Adrenal gland (tissue), 12 donors: Measurements from ENCODE around the gene TWNK. TPM values are rescaled to one million over a fixed set of nuclear protein-coding genes. Genes with fewer than 3 reads are reported as not detected.

Source experiments
- DNase-seq, 7 donors: peaks; one replicate each; pipeline ENCODE4 v3.0.0-alpha.2; 2019 to 2020
- H3K27ac ChIP-seq, 5 donors: fragments of 200-600 bp; sonication (generic) in 4 of 5; 1 replicate in 3 of 5; 2 replicates in 2 of 5; pipeline versions ENCODE4 v1.5.1 to v1.8.0; 2016 to 2020; ENCODE audit warnings: mild to moderate bottlenecking in 1 of 5
- H3K27me3 ChIP-seq: fragments of 200-600 bp; 2 replicates; pipeline ENCODE4 v1.8.0; 2021
- H3K36me3 ChIP-seq, 2 donors: fragments of 200-600 bp; replicated peaks in 1 of 2; 1 replicate in 1 of 2; 2 replicates in 1 of 2; pipeline versions ENCODE4 v1.5.1 to v1.8.0; 2018 to 2022
- H3K4me1 ChIP-seq, 2 donors: fragments of 200-600 bp; replicated peaks in 1 of 2; 1 replicate in 1 of 2; 2 replicates in 1 of 2; pipeline versions ENCODE4 v1.5.1 to v1.8.0; 2018 to 2021
- H3K4me3 ChIP-seq, 4 donors: fragments of 200-600 bp; sonication (generic) in 3 of 4; one replicate each; pipeline ENCODE4 v1.5.1; 2016 to 2018
- H3K9me3 ChIP-seq, 3 donors: fragments of 200-600 bp; sonication (generic) in 1 of 3; replicated peaks in 1 of 3; 1 replicate in 2 of 3; 2 replicates in 1 of 3; pipeline versions ENCODE4 v1.5.1 to v1.8.0; 2016 to 2021
- CTCF ChIP-seq, 6 experiments: fragments of 450-650 bp in 4 of 6; fragments of 200-600 bp in 2 of 6; sonication (generic) in 1 of 6; IDR thresholded peaks; 1 replicate in 5 of 6; 2 replicates in 1 of 6; pipeline versions ENCODE4 v1.5.1 to v1.8.0; 2016 to 2021; ENCODE audit warnings: antibody characterized with exemption in 6 of 6, mild to moderate bottlenecking in 2 of 6, moderate library complexity in 1 of 6
- POLR2A ChIP-seq, 2 donors: fragments of 450-650 bp; IDR thresholded peaks; one replicate each; pipeline ENCODE4 v1.6.1; 2017; ENCODE audit warnings: antibody characterized with exemption in 2 of 2, mild to moderate bottlenecking in 2 of 2, moderate library complexity in 1 of 2
- WGBS, 4 donors: extraction: QIAGEN DNeasy Blood & Tissue Kit in 2 of 4; methylation state at CpG; one replicate each; pipeline versions ENCODE4 v1.1.5 to v1.1.7; 2013 to 2017; 5-methylcytosine and 5-hydroxymethylcytosine counted together
- intact Hi-C, 2 donors: fragments of 100-400 bp; cut with DNase I; formaldehyde crosslinking; loops; one replicate each; pipeline versions ENCODE4 v1.14.1 to v1.15.0; 2022 to 2023
- polyA plus RNA-seq, 3 donors: library from polyadenylated mRNA; stranded (reverse); fragments of 200-250 nt in 2 of 3; fragments of 350-450 nt in 1 of 3; fragmentation: Illumina TruSeq in 1 of 3; extraction: RNeasy Lipid Tissue Mini Kit (QIAGEN cat#74804) in 1 of 3; gene quantifications; one replicate each; pipeline ENCODE4 v1.2.3, GENCODE V29; 2013 to 2014
- total RNA-seq, 9 donors: library from RNA; depleted of rRNA in 4 of 9; stranded (reverse); fragments of >200 nt in 4 of 9; fragments of 120-200 nt in 1 of 9; fragmentation: NEBNext Ultra II Directional in 1 of 9; extraction: Animal tissue kit (Norgen Biotek cat#: 25700) in 1 of 9; gene quantifications; one replicate each; pipeline versions ENCODE4 v1.1.0 to v1.2.4, GENCODE V29; 2013 to 2023
- donor health status: healthy with polysubstance abuse.
- donor health status: Bipolar disorder and iron deficiency.
- donor health status: DM: yes; HTN: yes; CAD: no.
- donor health status: DM: no; HTN: no; CAD: no.
- donor health status: DM: no; HTN: no; CAD: no.
- donor health status: DM: yes; HTN: yes; CAD: no.

TWNK gene
- total and polyA plus RNA-seq, 12 donors, result 5.3 to 21.8 (median 9.3) TPM

- no peaks in the 10 kb centered on the region for H3K27me3 ChIP-seq
- H3K4me3 ChIP-seq, result peak overlapping the region in 2 of 4 donors; percentile 74 to 75
- peaks cover 0 to 31% of the 10 kb centered on the region in 2 donors for H3K36me3 ChIP-seq
- H3K9me3 ChIP-seq, result no peaks in the 10 kb centered on the region
- peaks cover 16 to 30% of the 10 kb centered on the region in 2 donors for H3K4me1 ChIP-seq
- TF ChIP-seq POLR2A (IDR thresholded peaks at IDR 0.05), result no peak
- TF ChIP-seq CTCF (IDR thresholded peaks at IDR 0.05), result no peak
- DNase-seq, result no peak
- H3K27ac ChIP-seq, result no peak overlapping the region
- WGBS, 4 donors, result 65 to 95% (median 70%) methylated on average over 3 to 10 of the region's 10 CpGs
- intact Hi-C loops, result no loop called here
Observed at GRCh38 chr10:100988166-100988565, 823 bp downstream of the TWNK start.

GRCh38 chr10:100989088-100989487 is 1.7 kb downstream of the TWNK start:
- 73 to 79% (median 76%) methylated on average over 17 to 21 of the region's 21 CpGs for WGBS, 4 donors
- DNase-seq, result no peak
- Histone ChIP-seq H3K36me3 (peaks cover 0 to 30% of the 10 kb centered on the region in 2 donors), H3K4me3 (no peak overlapping the region), H3K4me1 (peaks cover 16 to 30% of the 10 kb centered on the region in 2 donors), H3K9me3 (no peaks in the 10 kb centered on the region), H3K27me3 (no peaks in the 10 kb centered on the region), H3K27ac (no peak overlapping the region)
- intact Hi-C loops, result no loop called here
- TF ChIP-seq POLR2A (IDR thresholded peaks at IDR 0.05) (no peak), CTCF (IDR thresholded peaks at IDR 0.05) (no peak)

DNA sequence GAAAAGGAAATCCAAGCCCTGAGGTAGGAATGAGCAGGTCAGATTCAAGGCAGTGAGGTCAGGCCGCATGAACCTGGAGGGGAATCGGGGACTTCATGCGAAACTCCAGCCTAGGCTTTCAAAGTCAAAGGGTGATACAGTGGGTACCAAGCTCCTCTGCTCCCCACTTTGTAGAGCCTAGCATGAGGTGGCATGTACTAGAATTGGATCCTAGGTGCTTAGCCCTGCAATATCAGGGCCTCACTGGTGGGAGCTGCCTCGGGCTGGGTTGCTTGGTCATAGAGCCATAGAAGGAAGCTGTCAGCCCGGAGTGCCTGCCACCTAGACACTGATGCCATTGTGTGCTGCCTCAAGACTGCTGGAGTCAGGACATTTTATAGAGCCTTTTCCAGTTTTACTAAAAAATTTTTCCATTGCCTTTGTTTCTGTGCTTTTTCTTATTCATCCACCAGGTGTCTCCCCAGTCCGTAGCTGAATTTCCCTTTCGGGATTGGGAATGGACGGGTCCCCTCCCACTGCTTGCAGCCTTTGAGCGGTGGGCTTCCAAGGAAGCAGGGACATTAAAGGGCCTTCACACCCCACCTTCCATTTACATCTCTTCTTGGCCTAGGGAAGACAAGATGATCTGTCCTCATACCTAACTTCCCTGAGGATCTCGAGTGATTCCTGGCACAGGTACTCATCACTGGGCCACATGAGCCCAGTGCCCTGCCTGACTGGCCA is 6.8 kb downstream of the TWNK start:
- peak in 1 of 7 donors; percentile 57 for DNase-seq
- intact Hi-C loops, result loop anchor here in 1 of 2 donors (2.0 kb wide), 1 partner anchor 21 kb away; no protein-coding TSS in a partner anchor
- Histone ChIP-seq H3K36me3 (peaks cover 0 to 30% of the 10 kb centered on the region in 2 donors), H3K27ac (peak overlapping the region in 2 of 5 donors; percentile 5 to 20), H3K4me1 (peaks cover 8 to 17% of the 10 kb centered on the region in 2 donors), H3K4me3 (no peak overlapping the region), H3K27me3 (no peaks in the 10 kb centered on the region), H3K9me3 (no peaks in the 10 kb centered on the region)
- TF ChIP-seq POLR2A (IDR thresholded peaks at IDR 0.05) (no peak), CTCF (IDR thresholded peaks at IDR 0.05) (peak; percentile 57 to 84 (median 77))
- 47 to 59% (median 51%) methylated on average over 10 of the region's 10 CpGs for WGBS, 4 donors

DNA sequence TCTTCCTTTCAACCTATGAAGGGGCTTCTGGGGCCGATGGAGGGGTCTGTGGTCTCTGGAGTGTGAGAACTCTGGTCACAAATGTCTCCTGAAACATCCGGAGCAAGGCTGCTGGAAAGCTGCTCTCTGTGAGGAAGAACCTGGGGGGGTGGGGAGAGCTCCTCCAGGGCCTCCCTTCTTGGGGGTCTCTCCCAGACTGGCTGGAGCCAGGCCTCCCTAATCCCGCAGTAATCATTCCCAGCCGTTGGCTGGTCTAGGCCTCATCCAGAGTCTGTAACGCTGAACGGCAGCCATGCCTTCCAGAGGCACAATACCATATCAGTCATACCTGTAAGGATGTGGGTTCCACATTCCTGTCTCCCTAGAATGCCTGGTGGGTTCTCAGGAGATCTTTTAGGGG is 7.8 kb downstream of the TWNK start:
- DNase-seq, result no peak

More for the DNA sequence above, 7.8 kb downstream of the TWNK start:
- 65 to 73% (median 70%) methylated on average over 6 of the region's 6 CpGs for WGBS, 4 donors
- no peaks in the 10 kb centered on the region for H3K9me3 ChIP-seq
- intact Hi-C loops, result loop anchor here in 1 of 2 donors (2.0 kb wide), 1 partner anchor 20 kb away; no protein-coding TSS in a partner anchor
- no peak overlapping the region for H3K4me3 ChIP-seq
- peaks cover 8 to 13% of the 10 kb centered on the region in 2 donors for H3K4me1 ChIP-seq
- H3K36me3 ChIP-seq, result peaks cover 0 to 25% of the 10 kb centered on the region in 2 donors
- no peaks in the 10 kb centered on the region for H3K27me3 ChIP-seq
- H3K27ac ChIP-seq, result no peak overlapping the region
- TF ChIP-seq POLR2A (IDR thresholded peaks at IDR 0.05), result no peak
- no peak for TF ChIP-seq CTCF (IDR thresholded peaks at IDR 0.05)
